GM12873 (cell line): ENCODE data around the gene EVX2.

ENCODE experiments used
- TF ChIP-seq, protein P1 (sequence below): IDR thresholded peaks from 2 replicates; pipeline ENCODE4 v1.5.1; 2012; ENCODE audit warnings: low read depth, mild to moderate bottlenecking, moderate library complexity, low read length, control low read depth; ENCODE audit not compliant: insufficient read depth; ENCODE audit errors: missing control alignments

EVX2 gene

DNA sequence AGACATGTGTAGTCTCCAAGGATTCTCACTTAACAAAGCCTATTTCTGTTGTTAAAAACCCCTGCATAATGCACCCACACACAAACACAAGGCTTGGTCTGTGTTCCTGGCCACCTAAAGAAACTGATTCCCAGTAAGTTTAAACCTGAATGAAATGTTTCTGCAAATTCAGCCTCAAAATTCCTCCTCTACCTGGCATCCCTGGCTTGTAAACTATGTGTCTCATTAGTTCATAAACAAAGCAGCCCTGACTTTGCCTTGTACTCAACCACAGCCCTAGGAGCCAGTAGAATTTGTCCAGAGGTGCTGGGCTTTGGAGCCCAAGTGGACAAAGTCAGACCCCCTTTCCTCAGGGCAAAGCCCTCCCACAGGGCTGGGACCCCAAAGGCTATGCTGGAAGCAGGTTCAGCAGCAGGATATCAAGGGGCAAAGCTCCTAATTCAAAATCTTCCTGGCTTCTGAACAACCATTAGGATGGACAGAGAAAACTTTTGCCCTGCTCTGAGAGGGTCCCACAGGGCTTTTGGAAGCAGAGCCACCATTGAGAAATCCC is 6.2 kb upstream of the EVX2 start:
- TF ChIP-seq, protein P1, sequence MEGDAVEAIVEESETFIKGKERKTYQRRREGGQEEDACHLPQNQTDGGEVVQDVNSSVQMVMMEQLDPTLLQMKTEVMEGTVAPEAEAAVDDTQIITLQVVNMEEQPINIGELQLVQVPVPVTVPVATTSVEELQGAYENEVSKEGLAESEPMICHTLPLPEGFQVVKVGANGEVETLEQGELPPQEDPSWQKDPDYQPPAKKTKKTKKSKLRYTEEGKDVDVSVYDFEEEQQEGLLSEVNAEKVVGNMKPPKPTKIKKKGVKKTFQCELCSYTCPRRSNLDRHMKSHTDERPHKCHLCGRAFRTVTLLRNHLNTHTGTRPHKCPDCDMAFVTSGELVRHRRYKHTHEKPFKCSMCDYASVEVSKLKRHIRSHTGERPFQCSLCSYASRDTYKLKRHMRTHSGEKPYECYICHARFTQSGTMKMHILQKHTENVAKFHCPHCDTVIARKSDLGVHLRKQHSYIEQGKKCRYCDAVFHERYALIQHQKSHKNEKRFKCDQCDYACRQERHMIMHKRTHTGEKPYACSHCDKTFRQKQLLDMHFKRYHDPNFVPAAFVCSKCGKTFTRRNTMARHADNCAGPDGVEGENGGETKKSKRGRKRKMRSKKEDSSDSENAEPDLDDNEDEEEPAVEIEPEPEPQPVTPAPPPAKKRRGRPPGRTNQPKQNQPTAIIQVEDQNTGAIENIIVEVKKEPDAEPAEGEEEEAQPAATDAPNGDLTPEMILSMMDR, result no peak

DNA sequence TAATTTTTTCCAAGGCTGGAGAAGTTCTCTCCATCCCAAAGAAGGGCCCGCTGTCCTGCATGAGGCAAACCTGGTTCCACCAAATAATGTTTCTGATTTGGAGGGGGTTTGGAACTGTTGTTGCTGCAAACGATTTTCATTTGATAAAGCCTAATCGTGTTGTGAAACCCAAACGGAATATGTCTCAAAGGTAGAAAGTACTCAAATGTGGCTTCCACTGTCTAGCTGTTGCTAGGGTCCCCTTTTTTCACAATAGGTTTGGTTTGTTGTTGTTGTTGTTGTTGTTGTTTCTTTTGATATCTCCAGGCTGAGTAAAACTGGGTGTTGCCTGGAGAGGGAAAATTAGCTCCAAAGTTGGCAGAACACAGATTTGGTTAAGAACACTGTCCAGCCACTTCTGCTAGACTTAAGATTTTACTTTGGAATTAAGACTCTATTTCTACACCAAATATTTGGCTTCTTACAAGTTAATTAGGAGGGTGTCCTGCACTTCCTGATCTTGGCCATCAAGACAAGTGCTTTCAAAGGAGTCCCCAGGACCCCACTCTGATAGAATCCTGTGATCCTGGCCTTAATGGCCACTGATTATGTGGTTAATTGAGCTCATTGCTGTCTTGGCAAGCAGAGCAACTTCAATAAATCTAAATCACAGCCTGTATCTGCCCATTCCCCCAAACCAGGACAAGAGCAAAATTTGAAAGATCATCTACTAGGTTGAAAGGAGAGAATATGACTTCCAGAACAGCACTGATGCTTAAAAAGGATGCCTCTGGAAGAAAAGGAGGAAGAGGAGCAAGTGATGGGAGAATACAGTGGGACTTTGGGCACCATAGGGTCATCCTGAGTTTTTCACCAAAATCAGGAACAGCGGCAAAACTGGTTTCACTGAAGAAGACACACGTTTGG is 5.4 kb upstream of the EVX2 start:
- TF ChIP-seq, protein P1, result no peak

DNA sequence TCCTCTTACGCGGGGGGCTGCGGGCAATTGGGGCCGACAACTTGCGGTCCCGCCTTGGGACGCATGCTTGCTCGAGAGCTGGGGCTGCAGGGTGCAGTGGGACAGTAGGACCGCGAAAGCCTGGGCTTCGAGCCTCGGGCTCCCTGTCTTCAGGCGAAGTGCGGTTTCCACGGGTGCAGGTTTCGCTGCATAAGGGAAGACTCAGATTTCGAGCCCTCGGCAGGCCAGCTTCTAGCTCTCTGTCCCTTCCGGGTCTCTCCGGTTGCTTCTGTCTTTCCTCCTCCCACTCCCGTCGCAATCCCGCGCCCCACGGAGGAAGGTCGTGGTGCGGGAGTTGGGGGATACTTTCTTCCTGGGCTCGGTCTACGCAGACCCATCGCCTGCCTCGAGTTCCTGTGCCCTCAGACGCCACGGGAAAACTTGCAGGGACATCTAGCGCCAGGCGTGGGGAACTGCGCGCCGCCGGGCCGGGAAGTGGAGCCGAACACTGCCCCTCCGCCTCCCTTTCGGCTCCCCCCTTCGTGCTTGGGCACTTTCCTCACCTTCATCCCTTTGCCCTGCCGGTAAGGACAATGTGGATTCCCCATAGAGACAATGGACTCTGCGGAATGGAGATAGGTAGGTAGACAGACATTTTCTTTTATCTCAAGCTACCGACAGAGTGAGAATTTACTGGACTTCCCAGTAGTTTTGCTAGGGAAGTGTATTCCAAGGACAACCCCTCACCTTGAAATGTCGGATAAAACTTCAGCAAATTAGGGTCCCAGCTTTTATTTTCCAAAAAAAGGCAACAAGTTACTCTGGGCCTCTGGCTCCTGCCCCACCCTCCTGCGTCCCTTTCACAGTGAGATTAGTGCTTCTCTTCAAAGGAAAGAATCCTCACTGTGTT is 4.5 kb upstream of the EVX2 start:
- TF ChIP-seq, protein P1, result peak; percentile 77

DNA sequence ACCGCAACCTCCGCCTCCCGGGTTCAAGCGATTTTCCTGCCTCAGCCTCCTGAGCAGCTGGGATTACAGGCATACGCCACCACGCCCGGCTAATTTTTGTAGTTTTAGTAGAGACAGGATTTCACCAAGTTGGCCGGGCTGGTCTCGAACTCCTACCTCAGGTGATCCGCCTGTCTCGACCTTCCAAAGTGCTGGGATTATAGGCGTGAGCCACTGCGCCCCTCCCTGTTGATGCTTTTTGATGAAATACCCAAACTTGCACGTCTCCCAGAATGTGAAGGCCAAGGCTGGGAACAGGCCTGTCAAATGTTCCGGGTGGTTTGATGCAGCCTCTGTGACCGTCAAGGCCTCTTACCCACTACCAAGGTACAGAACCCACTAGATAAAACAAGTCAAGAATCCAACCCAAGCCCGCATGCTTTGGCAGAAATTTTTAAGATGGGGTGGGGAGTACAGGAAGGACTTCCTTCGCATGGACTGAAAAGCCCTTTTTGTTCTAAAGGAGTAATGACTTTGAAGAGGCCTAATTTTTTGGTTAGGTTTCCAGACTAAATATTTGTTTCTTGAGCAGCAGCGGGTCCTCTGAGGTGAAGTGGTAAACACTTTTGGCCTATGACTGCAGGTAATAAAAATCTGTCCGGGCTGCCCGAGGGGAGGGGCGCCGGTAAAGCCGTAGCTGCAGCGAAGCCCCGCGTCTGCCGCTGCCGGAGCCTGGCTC is 3.7 kb upstream of the EVX2 start:
- TF ChIP-seq, protein P1, result no peak

DNA sequence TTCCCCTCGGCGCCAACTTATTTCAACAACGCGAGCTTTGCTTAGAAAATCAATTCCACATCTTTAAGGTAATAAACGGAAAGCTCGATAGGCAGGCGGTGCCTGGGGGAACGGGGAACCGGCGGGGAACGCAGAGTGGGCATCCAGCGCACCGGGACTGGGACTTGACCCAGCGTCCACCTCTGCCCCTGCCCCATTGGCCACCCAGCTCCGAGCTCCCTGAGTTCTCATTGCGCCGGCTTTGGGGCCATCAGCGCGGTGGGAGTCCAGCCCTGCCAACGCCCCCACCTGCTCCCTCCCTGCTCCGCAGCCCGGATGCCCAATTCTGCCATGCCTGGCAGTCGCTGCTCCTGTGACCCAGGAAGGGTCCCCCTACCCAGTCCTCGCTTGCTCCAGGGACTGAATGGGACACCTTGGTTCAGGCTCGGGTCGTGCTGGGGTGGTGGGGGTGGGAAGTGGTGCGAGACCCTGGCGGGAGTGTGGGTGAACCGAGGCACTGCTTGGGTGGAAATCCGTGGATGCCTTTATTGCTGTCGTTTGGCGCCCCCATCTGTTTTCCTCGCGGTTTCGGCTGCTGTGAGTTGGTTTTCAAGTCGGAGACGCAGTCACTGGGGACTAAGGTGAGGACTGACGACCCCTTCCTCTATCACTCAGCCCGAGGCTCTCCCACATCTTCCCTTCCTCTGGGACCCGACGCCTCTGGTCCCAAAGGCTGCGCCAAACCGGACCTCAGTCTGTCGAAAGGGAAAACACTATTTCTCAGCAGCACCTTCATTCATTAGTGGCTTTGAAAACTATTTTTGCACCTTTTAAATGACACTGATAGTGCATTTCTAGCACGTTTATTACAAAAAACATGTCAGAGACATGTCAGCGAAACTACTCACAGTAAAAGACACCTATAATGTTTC is 2.4 kb upstream of the EVX2 start:
- TF ChIP-seq, protein P1, result peak; percentile 25

DNA sequence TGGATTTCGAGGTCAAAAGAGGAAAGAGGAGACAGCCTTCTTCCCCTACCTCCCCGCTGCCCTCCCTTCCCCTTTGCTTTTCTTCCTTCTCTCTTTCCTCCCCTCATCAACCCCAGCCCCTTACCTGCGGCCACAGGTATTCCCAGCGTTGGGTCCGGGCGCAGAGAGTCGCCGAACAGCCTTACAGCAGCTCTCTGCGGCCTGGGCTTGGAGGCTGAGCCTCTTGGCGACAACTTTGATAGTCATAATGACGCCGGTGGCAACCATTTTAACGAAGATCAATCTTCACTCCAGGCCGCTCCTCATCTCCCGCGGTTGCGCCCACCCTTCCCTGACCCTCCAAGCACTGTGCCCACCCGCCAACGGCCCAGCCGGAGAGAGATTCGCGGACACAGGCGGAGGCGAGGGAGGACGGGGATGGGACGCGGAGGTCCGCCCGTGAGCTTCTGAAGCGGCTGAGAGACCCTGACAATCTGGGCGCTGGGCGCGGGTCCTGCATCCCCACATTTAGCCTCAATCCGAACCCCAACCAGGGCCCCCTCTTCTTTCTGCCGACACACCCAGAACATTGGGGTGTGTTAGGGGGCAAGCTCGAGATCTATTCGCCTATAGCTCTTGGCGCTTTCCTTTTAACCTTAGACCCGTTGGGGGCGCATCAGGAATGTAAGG is 1.5 kb upstream of the EVX2 start:
- TF ChIP-seq, protein P1, result no peak
